ENCODE measurements around the gene TMEM132A. TPM values are rescaled to one million over a fixed set of nuclear protein-coding genes. Genes with fewer than 3 reads are reported as not detected.
A peak's percentile ranks its signal among the peaks of the same experiment; 100 is the strongest.

TMEM132A gene
- total RNA-seq, 1 experiment from 2014 or later: 154 TPM

- 0 out of 2 replicates have a peak, but pooled peaks have one; percentile 20 for ATAC-seq
- H3K9me3 ChIP-seq (ENCODE audit: control insufficient read depth, insufficient read depth, low read depth, low read length): no peaks in the 10 kb centered on the region
- DNase-seq (ENCODE audit: low read depth, low spot score): no peak
- H3K27me3 ChIP-seq (ENCODE audit: control insufficient read depth, insufficient read depth, low read length): no peaks in the 10 kb centered on the region
- H3K36me3 ChIP-seq (ENCODE audit: control insufficient read depth, insufficient read depth, low read length): no peaks in the 10 kb centered on the region
- CTCF ChIA-PET: no interaction called here
- no TSS peak for BruUV-seq (replicated peaks)
- no peak overlapping the region for H3K27ac ChIP-seq (ENCODE audit: low read length)
- no peaks in the 10 kb centered on the region for H3K4me1 ChIP-seq (ENCODE audit: control insufficient read depth, insufficient read depth, low read length)
- POLR2A ChIA-PET: interaction anchor here (0.6 kb wide), 1 partner anchor 176 kb away, joined by 3 read pairs; no protein-coding TSS in a partner anchor
- in situ Hi-C loops (cut with HindIII; ENCODE audit: low pct_unique_long_range_greater_than_20kb, low sequenced_read_pairs) (no loop called here), intact Hi-C loops (cut with micrococcal nuclease; ENCODE audit: unreplicated experiment) (no loop called here)
- H3K4me3 ChIP-seq (ENCODE audit: low read depth in 2 of 2, low read length in 2 of 2): no peak overlapping the region
- TF ChIP-seq TCF7L2 (IDR thresholded peaks at IDR 0.05; ENCODE audit: low read depth, low read length): no peak
- TF ChIP-seq CTCF (IDR thresholded peaks at IDR 0.05): no peak
- no peak for TF ChIP-seq REST (IDR thresholded peaks at IDR 0.05; ENCODE audit: insufficient read depth in 1 of 2, low read depth in 2 of 2, low read length in 1 of 2)
- no peak for TF ChIP-seq POLR2AphosphoS5 (IDR thresholded peaks at IDR 0.05; ENCODE audit: low read depth, low read length)
- no peak for TF ChIP-seq SIN3A (IDR thresholded peaks at IDR 0.05; ENCODE audit: borderline replicate concordance, insufficient read depth, low read depth, low read length)
These were observed 11.6 kb downstream of the TMEM132A start for GRCh38 chr11:60935676-60936442.

- POLR2A ChIA-PET: interaction anchor here (0.6 kb wide), 1 partner anchor 176 kb away, joined by 3 read pairs; no protein-coding TSS in a partner anchor
- intact Hi-C loops (cut with micrococcal nuclease; ENCODE audit: unreplicated experiment): no loop called here
- H3K36me3 ChIP-seq (ENCODE audit: control insufficient read depth, insufficient read depth, low read length): no peaks in the 10 kb centered on the region
These were observed 12.3 kb downstream of the TMEM132A start for GRCh38 chr11:60936467-60937143.

More at GRCh38 chr11:60936467-60937143, 12.3 kb downstream of the TMEM132A start:
- no peaks in the 10 kb centered on the region for H3K27me3 ChIP-seq (ENCODE audit: control insufficient read depth, insufficient read depth, low read length)
- no peaks in the 10 kb centered on the region for H3K9me3 ChIP-seq (ENCODE audit: control insufficient read depth, insufficient read depth, low read depth, low read length)
- no peaks in the 10 kb centered on the region for H3K4me1 ChIP-seq (ENCODE audit: control insufficient read depth, insufficient read depth, low read length)
- no peak for TF ChIP-seq SIN3A (IDR thresholded peaks at IDR 0.05; ENCODE audit: borderline replicate concordance, insufficient read depth, low read depth, low read length)
- no peak for TF ChIP-seq REST (IDR thresholded peaks at IDR 0.05; ENCODE audit: insufficient read depth in 1 of 2, low read depth in 2 of 2, low read length in 1 of 2)
- TF ChIP-seq CTCF (IDR thresholded peaks at IDR 0.05): no peak
- TF ChIP-seq POLR2AphosphoS5 (IDR thresholded peaks at IDR 0.05; ENCODE audit: low read depth, low read length): no peak
- no peak for TF ChIP-seq TCF7L2 (IDR thresholded peaks at IDR 0.05; ENCODE audit: low read depth, low read length)
- DNase-seq (ENCODE audit: low read depth, low spot score): no peak
- CTCF ChIA-PET: no interaction called here
- H3K4me3 ChIP-seq (ENCODE audit: low read depth in 2 of 2, low read length in 2 of 2): no peak overlapping the region
- H3K27ac ChIP-seq (ENCODE audit: low read length): no peak overlapping the region
- in situ Hi-C loops (cut with HindIII; ENCODE audit: low pct_unique_long_range_greater_than_20kb, low sequenced_read_pairs): no loop called here
- TSS peak; percentile 78 for BruUV-seq (replicated peaks)
- 0 out of 2 replicates have a peak, but pooled peaks have one; percentile 4 for ATAC-seq

Measured in Panc1 (cell line).